ENCODE data around the gene TACR2. TPM values are rescaled to one million over a fixed set of nuclear protein-coding genes. Genes with fewer than 3 reads are reported as not detected.
"Not testable (repeated sequence)": the region's sequence is repeated elsewhere in the genome, so short reads cannot be mapped to it uniquely, and the experiment has no call there.

The TACR2 gene
- total RNA-seq, 1 experiment from 2014 or later: 0.29 TPM

- DNase-seq (ENCODE audit: low read depth): peak; percentile 52
Observed at GRCh38 chr10:69451209-69451783, 34.6 kb upstream of the TACR2 start, which contains the start of gene TSPAN15. Gene TSPAN15 (plus strand): TSS chr10:69451465. CDS start chr10:69451595, 130 bp downstream.

DNA sequence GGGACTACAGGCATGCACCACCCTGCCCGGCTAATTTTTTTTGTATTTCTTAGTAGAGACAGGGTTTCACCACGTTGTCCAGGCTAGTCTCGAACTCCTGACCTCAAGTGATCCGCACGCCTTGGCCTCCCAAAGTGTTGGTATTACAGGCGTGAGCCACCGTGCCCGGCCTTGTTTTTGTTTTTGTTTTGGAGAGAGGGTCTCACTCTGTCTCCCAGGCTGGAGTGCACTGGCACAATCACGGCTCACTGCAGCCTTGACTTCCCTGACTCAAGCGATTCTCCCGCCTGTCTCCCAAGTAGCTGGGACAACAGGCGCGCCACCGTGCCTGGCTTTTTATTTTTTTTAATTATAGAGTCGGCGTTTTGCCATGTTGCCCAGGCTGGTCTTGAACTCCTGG, 33.7 kb upstream of the TACR2 start:
- not testable (repeated sequence) for DNase-seq (ENCODE audit: low read depth)

GRCh38 chr10:69449841-69450240, 33.1 kb upstream of the TACR2 start:
- peak; percentile 66 for DNase-seq (ENCODE audit: low read depth)

DNA sequence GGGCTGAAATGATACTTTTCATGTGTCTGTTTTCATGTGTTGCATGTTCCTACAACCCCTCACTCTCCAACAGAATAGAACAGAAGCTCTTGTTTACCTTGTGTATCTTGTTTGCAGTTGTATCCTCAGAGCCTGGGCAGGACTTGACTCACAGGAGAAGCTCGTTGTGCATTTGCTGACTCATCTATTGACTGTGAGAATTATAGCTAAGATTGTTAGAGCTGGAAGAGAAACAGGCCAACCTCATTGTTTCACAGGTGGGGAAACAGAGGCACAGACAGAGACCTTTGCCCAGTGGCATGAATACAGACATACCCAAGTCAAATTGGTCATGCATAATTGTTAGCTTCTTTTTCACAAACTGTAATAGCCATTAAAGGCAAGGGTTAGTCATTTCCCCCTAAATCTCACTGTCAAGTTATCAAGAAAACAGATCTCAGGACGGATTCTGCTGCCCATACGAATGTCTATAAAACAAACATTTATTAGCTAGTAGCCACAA, 30.0 kb upstream of the TACR2 start:
- peak; percentile 90 for DNase-seq (ENCODE audit: low read depth)

GRCh38 chr10:69446229-69446628, 29.5 kb upstream of the TACR2 start:
- DNase-seq (ENCODE audit: low read depth): no peak

DNA sequence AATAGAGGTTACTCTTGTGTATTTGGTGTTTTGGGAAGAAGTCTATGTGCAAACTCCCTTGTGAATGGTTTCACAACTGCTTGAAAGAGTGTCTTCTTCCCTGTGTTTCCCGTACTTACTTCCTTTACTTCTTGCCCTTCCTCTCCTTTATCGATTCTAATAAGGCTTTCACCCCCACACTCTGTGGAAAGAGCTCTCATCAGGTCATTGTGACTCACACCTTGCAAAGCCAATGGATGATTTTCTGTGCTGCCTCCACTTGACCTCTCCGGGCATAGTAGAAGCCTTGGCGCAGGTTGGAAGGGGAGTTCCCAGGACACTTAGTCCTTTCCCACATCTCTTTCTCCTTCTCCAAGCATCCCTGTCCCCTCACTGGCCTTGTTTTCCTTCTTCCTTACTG, 28.3 kb upstream of the TACR2 start:
- DNase-seq (ENCODE audit: low read depth): no peak

GRCh38 chr10:69443354-69443753, 26.6 kb upstream of the TACR2 start:
- DNase-seq (ENCODE audit: low read depth): no peak

GRCh38 chr10:69439813-69440506, 23.2 kb upstream of the TACR2 start:
- peak; percentile 76 for DNase-seq (ENCODE audit: low read depth)

DNA sequence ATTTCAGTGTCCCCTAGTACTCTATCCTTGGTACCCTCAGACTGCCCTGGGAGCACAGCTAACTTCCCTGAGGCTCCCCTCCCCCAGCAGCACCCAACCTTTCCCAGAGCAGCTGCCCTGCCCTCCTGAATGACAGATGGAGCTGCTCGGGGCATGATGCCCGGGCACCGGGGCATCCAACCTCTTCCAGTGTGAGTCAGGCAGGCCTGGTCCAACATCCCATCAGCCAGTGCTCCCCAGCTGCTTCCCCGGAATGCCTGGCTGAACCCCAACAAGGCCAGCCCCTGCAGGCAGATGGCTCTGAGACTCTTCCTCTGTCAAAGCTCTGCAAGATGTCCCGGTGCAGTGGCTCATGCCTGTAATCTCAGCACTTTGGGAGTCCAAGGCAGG, 22.6 kb upstream of the TACR2 start:
- DNase-seq (ENCODE audit: low read depth): peak; percentile 96

DNA sequence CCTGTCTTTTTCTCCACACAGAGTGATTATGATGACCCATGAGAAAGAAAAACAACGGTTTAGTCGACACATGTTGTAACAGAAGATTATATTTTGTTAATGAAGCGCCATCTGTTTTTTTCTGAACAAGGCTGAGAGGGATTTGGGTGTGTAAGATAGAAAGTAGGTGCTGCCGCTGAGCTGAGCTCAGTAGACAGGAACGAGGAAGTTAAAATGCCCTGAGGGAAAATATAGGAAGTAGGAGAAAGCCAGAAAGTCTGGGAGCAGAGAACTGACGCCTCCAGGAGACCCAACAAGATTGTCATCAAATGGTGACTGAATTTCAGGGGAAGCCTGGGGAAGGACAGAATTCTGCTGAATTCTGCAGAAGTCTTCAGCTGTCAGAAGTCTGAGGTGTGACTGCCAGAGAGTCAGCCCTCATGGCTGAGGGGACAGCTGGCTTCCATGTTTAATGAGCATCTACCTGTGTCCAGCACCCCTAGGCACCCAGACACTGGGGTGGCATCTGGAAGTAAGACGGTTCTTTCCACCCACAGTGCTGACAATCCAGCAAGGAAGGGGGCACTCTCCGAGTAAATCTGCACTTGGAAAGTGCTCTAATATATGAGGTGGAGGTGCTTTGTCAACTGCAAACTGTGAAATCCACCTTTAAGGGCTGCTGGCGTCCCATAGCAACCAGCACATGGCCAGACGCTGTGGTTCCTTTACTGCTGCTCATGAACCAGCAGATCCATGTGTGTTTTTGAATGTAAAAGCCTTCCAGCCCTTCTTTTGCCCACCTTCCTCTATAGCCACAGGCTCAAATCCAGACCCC, 22.0 kb upstream of the TACR2 start:
- DNase-seq (ENCODE audit: low read depth): peak; percentile 78

- DNase-seq (ENCODE audit: low read depth): no peak
Observed at GRCh38 chr10:69437321-69438259, 20.9 kb upstream of the TACR2 start.

DNA sequence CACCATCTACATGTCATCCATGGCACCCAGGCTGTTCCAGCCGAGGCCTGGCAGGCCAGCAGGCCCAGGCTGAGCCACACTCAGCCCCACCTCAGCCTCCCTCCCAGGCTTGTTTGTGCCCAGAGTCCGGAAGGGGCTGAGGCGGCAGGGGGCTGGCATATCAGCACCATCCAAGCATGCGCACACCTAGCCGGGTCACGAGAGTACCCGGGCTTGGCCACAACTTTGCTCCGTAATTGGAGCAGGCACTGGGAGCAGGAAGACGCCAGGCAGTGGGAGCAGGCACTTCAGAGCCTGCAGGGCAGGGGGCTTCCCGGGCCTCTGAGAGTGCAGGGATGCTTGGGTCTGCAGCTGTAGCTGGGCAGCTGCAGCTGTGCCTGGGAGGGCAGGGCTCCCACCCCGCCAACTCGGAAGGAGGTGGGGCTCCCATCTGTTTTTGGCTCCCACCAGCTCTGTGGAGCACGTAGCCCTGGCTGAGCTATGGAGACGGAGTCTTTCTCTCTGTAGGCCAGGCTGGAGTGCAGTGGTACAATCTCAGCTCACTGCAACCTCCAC, 19.3 kb upstream of the TACR2 start:
- DNase-seq (ENCODE audit: low read depth): no peak

GRCh38 chr10:69434926-69435325, 18.2 kb upstream of the TACR2 start:
- no peak for DNase-seq (ENCODE audit: low read depth)

- DNase-seq (ENCODE audit: low read depth): no peak
Observed at GRCh38 chr10:69434169-69434568, 17.5 kb upstream of the TACR2 start.

GRCh38 chr10:69428165-69428564, 11.4 kb upstream of the TACR2 start:
- no peak for DNase-seq (ENCODE audit: low read depth)

DNA sequence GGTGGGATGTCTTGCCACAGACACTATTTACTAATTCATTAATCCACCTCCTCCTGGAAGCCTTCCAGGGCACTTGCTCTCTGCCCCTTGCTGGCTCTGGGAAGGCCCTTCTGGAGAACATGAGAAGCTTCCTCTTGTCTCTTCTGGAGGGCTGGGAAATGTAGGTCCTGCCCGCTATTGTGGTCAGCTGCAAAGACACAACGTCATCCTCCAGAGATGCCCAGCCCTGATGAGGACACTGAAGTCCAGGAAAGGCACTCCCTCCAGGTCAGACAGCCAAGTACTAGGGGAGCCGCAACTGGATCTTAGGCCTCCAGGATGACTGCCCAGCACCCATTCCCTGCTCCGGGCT, 9.6 kb upstream of the TACR2 start:
- peak; percentile 61 for DNase-seq (ENCODE audit: low read depth)

- DNase-seq (ENCODE audit: low read depth): no peak
Observed at GRCh38 chr10:69425511-69426298, 9.0 kb upstream of the TACR2 start.

DNA sequence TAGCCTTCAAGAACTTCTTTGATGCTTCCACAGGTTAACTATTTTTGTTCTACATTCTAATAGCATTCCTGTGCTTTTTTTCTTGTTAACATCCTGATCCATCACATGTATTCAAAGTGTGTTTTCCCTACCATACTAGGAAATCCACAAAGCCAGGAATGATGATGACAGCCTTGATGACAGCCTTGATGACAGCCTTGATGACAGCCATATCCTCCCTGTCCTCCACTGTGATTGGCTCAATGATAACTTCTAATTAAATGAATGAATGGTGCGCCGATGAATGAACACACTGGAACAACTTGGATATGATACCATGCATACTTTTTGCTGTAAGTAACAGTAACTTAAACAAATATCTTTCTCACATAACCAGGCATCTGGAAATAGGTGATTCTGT, 8.3 kb upstream of the TACR2 start:
- no peak for DNase-seq (ENCODE audit: low read depth)

DNA sequence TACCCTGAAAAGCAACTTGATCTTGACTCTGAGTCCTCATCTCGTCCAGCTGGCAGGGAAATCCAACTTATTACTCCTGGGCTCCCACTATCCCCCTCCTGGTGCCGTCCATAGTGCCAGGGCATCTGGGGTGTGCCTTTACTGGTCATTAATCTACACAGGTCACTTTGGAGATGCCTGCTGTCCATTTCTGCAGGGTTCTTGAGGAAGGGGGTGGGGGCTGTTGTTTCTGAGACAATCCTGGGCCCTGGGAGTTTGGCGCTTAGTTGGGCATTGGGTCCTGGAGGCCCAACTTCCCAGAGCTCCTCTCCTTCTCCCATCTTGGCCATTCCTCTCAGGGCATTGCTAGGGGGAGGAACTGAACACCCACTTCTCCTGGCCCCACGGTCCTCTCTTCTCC, 6.0 kb upstream of the TACR2 start:
- no peak for DNase-seq (ENCODE audit: low read depth)

DNA sequence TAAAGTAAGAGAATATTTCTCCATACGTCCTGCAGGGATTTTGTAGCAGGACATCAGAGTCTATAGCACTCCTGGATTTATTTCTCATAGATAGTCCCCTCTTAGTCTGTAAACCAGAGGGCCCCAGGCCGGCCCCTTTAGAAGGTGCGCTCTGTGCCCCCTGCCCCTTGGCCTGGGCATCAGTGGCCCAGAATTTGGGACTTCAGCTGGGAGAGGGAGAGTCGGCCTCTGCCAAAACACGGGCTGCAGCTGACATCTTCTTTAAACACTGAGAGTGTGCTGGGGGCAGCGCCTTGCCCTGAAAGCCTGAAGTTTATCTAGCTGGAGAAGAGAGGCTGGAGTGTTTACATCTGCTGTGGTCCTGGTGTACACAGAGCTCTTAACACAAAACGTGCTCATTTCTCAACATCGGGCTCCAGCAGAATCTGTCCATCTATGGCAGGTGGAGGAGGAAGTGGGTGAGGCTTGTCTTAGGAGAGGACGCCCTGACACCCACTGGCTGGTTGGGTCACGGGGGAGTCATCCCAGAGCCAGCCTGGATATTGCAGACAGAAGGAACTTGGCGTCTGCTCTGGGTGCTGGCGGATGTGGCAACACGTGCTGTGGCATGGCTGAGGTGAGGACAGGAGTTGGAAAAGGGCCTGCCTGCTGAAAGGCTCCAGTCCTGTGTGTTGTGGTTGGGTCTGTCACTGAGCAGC, 5.0 kb upstream of the TACR2 start:
- no peak for DNase-seq (ENCODE audit: low read depth)
